ENCODE measurements around the gene LAMA2. TPM values are rescaled to one million over a fixed set of nuclear protein-coding genes. Genes with fewer than 3 reads are reported as not detected.

Gene LAMA2
- polyA plus RNA-seq, 3 donors = not detected

GRCh38 chr6:129242546-129242945 lies 359.6 kb downstream of the LAMA2 start:
- no peak for DNase-seq
- H3K4me3 Mint-ChIP-seq = no peak overlapping the region
- Histone ChIP-seq H3K4me3 (replicated peaks in 1 of 3; ENCODE audit: low read depth in 2 of 3, low read length in 3 of 3) (no peak overlapping the region), H3K79me2 (ENCODE audit: insufficient read depth, low read length) (no peaks in the 10 kb centered on the region), H3K4me2 (replicated peaks; ENCODE audit: extremely low read depth, low read length, poor library complexity, severe bottlenecking) (no peak overlapping the region), H3K9me3 (replicated peaks in 1 of 2; ENCODE audit: control insufficient read depth in 1 of 2, insufficient read depth in 1 of 2, low read length in 2 of 2) (no peaks in the 10 kb centered on the region), H2AFZ (ENCODE audit: insufficient read depth, low read depth, low read length, poor library complexity, severe bottlenecking) (no peak overlapping the region), H3K9ac (ENCODE audit: insufficient read depth, low read length, poor library complexity, severe bottlenecking) (no peak overlapping the region), H4K20me1 (ENCODE audit: insufficient read depth, low read length) (no peaks in the 10 kb centered on the region), H3K27ac (ENCODE audit: low read depth in 1 of 2, low read length in 2 of 2) (no peak overlapping the region), H3K36me3 (replicated peaks in 1 of 2; ENCODE audit: control insufficient read depth in 1 of 2, insufficient read depth in 2 of 2, low read length in 2 of 2) (no peaks in the 10 kb centered on the region), H3K27me3 (ENCODE audit: control insufficient read depth in 2 of 2, insufficient read depth in 2 of 2, low read length in 2 of 2) (no peaks in the 10 kb centered on the region), H3K4me1 (ENCODE audit: control insufficient read depth in 1 of 2, insufficient read depth in 2 of 2, low read length in 2 of 2) (no peaks in the 10 kb centered on the region)
- intact Hi-C loops (cut with micrococcal nuclease) = no loop called here
- H3K4me1 Mint-ChIP-seq = no peaks in the 10 kb centered on the region
- TF ChIP-seq, protein P1, sequence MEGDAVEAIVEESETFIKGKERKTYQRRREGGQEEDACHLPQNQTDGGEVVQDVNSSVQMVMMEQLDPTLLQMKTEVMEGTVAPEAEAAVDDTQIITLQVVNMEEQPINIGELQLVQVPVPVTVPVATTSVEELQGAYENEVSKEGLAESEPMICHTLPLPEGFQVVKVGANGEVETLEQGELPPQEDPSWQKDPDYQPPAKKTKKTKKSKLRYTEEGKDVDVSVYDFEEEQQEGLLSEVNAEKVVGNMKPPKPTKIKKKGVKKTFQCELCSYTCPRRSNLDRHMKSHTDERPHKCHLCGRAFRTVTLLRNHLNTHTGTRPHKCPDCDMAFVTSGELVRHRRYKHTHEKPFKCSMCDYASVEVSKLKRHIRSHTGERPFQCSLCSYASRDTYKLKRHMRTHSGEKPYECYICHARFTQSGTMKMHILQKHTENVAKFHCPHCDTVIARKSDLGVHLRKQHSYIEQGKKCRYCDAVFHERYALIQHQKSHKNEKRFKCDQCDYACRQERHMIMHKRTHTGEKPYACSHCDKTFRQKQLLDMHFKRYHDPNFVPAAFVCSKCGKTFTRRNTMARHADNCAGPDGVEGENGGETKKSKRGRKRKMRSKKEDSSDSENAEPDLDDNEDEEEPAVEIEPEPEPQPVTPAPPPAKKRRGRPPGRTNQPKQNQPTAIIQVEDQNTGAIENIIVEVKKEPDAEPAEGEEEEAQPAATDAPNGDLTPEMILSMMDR (IDR thresholded peaks at IDR 0.05) = no peak
- H3K27ac Mint-ChIP-seq = no peak overlapping the region
- WGBS (ENCODE audit: insufficient coverage) = no CpG with 5 or more reads among the region's 2 CpGs
- peaks cover 0 to 2% (median 2%) of the 10 kb centered on the region in 3 donors for H3K27me3 Mint-ChIP-seq (ENCODE audit: low read depth in 3 of 3)
- H3K9me3 Mint-ChIP-seq = no peaks in the 10 kb centered on the region
- no peaks in the 10 kb centered on the region for H3K36me3 Mint-ChIP-seq

DNA sequence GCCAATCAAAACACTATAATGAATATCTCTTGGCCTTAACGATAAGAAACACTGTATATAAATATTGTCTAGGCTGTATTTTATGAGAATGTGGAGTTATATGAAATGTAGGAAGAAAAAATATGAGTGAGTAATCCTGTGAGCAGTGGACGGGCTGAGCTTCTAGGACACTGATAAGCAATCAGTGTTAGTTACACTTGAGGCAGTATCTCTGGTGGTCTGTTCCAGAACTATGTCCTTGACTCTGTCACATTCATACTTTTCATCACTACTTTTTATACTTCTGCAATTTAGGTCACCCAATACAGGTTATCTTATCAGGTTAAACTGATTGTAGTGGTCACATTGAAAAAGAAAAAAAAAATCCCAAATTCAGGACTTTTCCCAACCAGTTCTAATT lies 360.4 kb downstream of the LAMA2 start:
- Histone ChIP-seq H3K4me2 (replicated peaks; ENCODE audit: extremely low read depth, low read length, poor library complexity, severe bottlenecking) (no peak overlapping the region), H3K9me3 (replicated peaks in 1 of 2; ENCODE audit: control insufficient read depth in 1 of 2, insufficient read depth in 1 of 2, low read length in 2 of 2) (no peaks in the 10 kb centered on the region), H3K4me1 (ENCODE audit: control insufficient read depth in 1 of 2, insufficient read depth in 2 of 2, low read length in 2 of 2) (no peaks in the 10 kb centered on the region), H3K27me3 (ENCODE audit: control insufficient read depth in 2 of 2, insufficient read depth in 2 of 2, low read length in 2 of 2) (no peaks in the 10 kb centered on the region), H3K79me2 (ENCODE audit: insufficient read depth, low read length) (no peaks in the 10 kb centered on the region), H3K9ac (ENCODE audit: insufficient read depth, low read length, poor library complexity, severe bottlenecking) (no peak overlapping the region), H3K4me3 (replicated peaks in 1 of 3; ENCODE audit: low read depth in 2 of 3, low read length in 3 of 3) (no peak overlapping the region), H3K36me3 (replicated peaks in 1 of 2; ENCODE audit: control insufficient read depth in 1 of 2, insufficient read depth in 2 of 2, low read length in 2 of 2) (no peaks in the 10 kb centered on the region), H2AFZ (ENCODE audit: insufficient read depth, low read depth, low read length, poor library complexity, severe bottlenecking) (no peak overlapping the region), H4K20me1 (ENCODE audit: insufficient read depth, low read length) (no peaks in the 10 kb centered on the region), H3K27ac (ENCODE audit: low read depth in 1 of 2, low read length in 2 of 2) (no peak overlapping the region)
- no peak overlapping the region for H3K27ac Mint-ChIP-seq
- peaks cover 0 to 2% (median 2%) of the 10 kb centered on the region in 3 donors for H3K27me3 Mint-ChIP-seq (ENCODE audit: low read depth in 3 of 3)
- no peak for DNase-seq
- H3K9me3 Mint-ChIP-seq = no peaks in the 10 kb centered on the region
- no peaks in the 10 kb centered on the region for H3K36me3 Mint-ChIP-seq
- no peaks in the 10 kb centered on the region for H3K4me1 Mint-ChIP-seq
- no peak overlapping the region for H3K4me3 Mint-ChIP-seq
- intact Hi-C loops (cut with micrococcal nuclease) = no loop called here
- no CpG with 5 or more reads among the region's 2 CpGs for WGBS (ENCODE audit: insufficient coverage)
- TF ChIP-seq, protein P1 (IDR thresholded peaks at IDR 0.05) = no peak
